ENCODE results near the gene ETV1. TPM values are rescaled to one million over a fixed set of nuclear protein-coding genes. Genes with fewer than 3 reads are reported as not detected.

ETV1 gene
- total RNA-seq, 2 donors from 2014 or later, result not detected

- H3K27ac Mint-ChIP-seq, result no peak overlapping the region
- no peak for DNase-seq (ENCODE audit: low spot score in 2 of 2)
- H3K9me3 Mint-ChIP-seq, result peaks cover 17 to 24% of the 10 kb centered on the region in 2 donors
- H3K36me3 Mint-ChIP-seq, result no peaks in the 10 kb centered on the region
- no peak for ATAC-seq
Observed at GRCh38 chr7:13878154-13878553, 111.3 kb downstream of the ETV1 start.

GRCh38 chr7:13875496-13876074 is 113.9 kb downstream of the ETV1 start:
- H3K27ac Mint-ChIP-seq, result no peak overlapping the region
- no peaks in the 10 kb centered on the region for H3K36me3 Mint-ChIP-seq
- DNase-seq (ENCODE audit: low spot score in 2 of 2) (no peak), ATAC-seq (no peak)
- peaks cover 17 to 24% of the 10 kb centered on the region in 2 donors for H3K9me3 Mint-ChIP-seq

DNA sequence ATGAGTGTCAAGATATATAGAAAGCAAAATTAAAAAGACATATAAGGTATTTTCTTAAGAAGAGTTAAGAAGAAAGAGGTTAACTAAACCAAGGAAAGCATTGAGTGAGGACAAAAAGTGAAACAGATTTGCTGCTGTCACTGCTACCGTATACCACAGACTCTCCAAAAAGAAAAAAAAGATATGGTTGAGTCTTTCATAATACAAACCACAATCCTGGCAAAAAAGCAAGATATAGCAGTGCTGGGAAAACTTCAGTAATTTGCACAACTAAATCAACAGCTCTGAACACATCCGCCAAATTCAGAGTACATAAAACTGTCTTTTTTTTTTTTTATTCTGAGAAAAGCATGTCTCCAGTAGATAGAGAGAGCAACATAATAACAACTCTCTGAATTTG is 114.7 kb downstream of the ETV1 start:
- ATAC-seq (no peak), DNase-seq (ENCODE audit: low spot score in 2 of 2) (no peak)
- Mint-ChIP-seq H3K9me3 (peaks cover 17 to 24% of the 10 kb centered on the region in 2 donors), H3K36me3 (no peaks in the 10 kb centered on the region), H3K27ac (no peak overlapping the region)

DNA sequence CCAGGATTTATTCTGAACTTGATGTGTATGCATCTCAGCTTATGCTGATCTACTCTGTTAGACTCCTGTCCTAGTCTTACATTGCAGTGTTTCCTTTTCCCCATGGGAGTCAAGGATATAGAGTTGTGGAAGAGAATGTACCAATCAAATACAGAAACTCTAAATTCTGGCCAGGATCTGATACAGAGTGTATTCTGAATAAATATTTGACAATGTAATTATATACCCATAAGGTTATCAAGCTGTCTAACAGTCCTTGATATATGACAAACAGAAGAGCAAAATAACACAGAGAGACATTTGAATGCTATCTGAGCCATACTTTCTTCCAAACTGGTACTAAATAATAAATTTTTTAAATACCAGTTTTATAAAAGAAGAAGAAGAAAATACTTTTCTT is 116.8 kb downstream of the ETV1 start:
- ATAC-seq, result no peak
- Mint-ChIP-seq H3K36me3 (no peaks in the 10 kb centered on the region), H3K9me3 (peaks cover 12 to 13% of the 10 kb centered on the region in 2 donors), H3K27ac (no peak overlapping the region)
- no peak for DNase-seq (ENCODE audit: low spot score in 2 of 2)

DNA sequence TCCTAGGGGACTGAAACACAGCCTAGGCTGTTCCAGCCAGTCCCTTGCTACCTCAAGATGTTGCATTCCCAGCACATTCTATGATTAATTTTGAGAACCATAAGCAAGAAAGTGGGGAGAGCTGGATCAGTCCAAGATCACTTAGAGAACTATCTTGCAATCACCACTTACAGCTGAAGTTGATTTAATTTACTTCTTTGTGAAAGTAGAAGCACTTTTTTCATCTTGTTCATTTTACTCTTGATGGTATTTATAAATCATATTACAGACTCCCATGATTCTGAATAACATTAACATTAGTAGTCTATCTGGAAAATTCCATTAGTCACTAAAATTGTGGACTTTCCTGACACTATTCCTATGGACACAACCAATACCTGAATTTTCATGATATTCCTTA is 118.5 kb downstream of the ETV1 start:
- Mint-ChIP-seq H3K36me3 (no peaks in the 10 kb centered on the region), H3K27ac (no peak overlapping the region), H3K9me3 (peaks cover 8 to 19% of the 10 kb centered on the region in 2 donors)
- ATAC-seq (no peak), DNase-seq (ENCODE audit: low spot score in 2 of 2) (no peak)

DNA sequence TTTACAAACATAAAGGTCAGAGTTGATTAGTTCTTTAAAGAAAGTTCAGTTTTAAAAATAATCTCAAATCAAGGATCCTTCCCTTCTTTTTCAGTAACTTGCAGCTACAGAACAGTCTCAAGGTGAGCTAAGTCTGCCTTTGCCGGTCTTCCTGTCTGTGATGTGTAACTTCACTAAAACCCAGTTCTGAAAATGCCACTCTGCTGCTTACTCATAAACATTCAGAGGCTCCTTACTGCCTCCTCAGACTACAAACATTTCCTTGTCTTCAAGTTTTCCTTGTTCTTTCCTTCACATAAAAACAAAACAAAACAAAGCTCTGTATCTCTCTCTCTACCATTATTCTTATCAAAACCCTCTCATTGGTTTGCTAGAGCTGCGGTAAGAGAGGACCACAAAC is 128.7 kb downstream of the ETV1 start:
- H3K27ac Mint-ChIP-seq, result no peak overlapping the region
- no peak for ATAC-seq

GRCh38 chr7:13856012-13856411 is 133.5 kb downstream of the ETV1 start:
- H3K9me3 Mint-ChIP-seq, result no peaks in the 10 kb centered on the region
- H3K36me3 Mint-ChIP-seq, result no peaks in the 10 kb centered on the region
- no peak for DNase-seq (ENCODE audit: low spot score in 2 of 2)
- no peak overlapping the region for H3K27ac Mint-ChIP-seq
- ATAC-seq, result no peak

More for the DNA sequence above, 128.7 kb downstream of the ETV1 start:
- Mint-ChIP-seq H3K36me3 (no peaks in the 10 kb centered on the region), H3K9me3 (no peaks in the 10 kb centered on the region)
- DNase-seq (ENCODE audit: low spot score in 2 of 2), result no peak

- H3K9me3 Mint-ChIP-seq, result no peaks in the 10 kb centered on the region
- H3K36me3 Mint-ChIP-seq, result no peaks in the 10 kb centered on the region
- no peak overlapping the region for H3K27ac Mint-ChIP-seq
- ATAC-seq (no peak), DNase-seq (ENCODE audit: low spot score in 2 of 2) (no peak)
Observed at GRCh38 chr7:13852281-13852968, 137.0 kb downstream of the ETV1 start.

DNA sequence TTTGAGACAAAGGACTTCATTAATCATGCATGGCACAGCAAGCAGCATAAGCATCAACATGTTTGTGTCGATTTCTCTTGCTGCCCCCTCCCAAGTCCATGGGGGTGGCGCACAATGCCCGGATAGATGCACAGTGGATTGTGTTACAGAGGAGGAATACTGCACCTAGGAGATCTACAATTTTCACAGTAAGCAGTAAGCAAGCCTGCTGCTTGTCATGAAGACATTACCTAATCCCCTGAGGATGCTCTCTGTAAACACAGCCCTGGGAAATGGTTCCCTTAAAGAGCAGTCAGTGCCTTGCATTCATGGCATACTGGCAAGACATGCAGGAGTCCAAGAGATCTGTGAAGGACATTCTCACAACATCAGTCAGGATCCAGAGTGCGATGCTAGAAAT is 137.7 kb downstream of the ETV1 start:
- Mint-ChIP-seq H3K9me3 (no peaks in the 10 kb centered on the region), H3K27ac (no peak overlapping the region), H3K36me3 (no peaks in the 10 kb centered on the region)
- DNase-seq (ENCODE audit: low spot score in 2 of 2), result no peak
- no peak for ATAC-seq

DNA sequence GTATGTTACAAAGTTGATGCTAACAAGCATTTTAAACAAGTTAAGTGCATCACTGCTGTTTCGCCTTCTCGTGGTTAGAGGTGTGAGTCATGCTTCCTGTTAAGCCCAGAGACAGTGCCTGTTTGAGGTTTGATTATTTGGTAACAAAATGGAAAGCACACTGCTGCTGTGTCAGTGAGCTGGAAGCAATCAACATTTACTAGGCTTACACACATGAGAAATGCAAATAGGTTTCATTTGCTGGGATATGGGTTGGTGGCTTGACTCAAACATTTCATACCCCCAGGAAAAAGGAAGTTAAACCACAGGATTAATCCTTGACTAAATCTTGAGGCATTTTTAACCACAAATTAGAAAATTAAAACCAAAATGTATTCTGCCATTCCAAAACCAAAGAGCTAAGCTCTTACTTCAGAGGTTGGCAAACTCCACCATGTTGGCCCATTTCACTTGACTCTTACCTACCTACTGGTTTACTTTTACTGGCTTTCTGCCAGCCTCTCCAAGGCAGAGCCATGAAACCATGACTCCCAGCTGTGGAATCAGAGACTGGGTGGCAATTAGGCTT is 139.2 kb downstream of the ETV1 start:
- Mint-ChIP-seq H3K36me3 (no peaks in the 10 kb centered on the region), H3K27ac (no peak overlapping the region), H3K9me3 (no peaks in the 10 kb centered on the region)
- peak; percentile 59 to 94 for ATAC-seq
- DNase-seq (ENCODE audit: low spot score in 2 of 2), result peak in 1 of 2 donors; percentile 2

- Mint-ChIP-seq H3K9me3 (no peaks in the 10 kb centered on the region), H3K36me3 (no peaks in the 10 kb centered on the region), H3K27ac (no peak overlapping the region)
- DNase-seq (ENCODE audit: low spot score in 2 of 2) (no peak), ATAC-seq (no peak)
Observed at GRCh38 chr7:13849163-13849892, 140.1 kb downstream of the ETV1 start.

- no peaks in the 10 kb centered on the region for H3K36me3 Mint-ChIP-seq
- ATAC-seq (no peak), DNase-seq (ENCODE audit: low spot score in 2 of 2) (no peak)
- H3K9me3 Mint-ChIP-seq, result no peaks in the 10 kb centered on the region
- H3K27ac Mint-ChIP-seq, result no peak overlapping the region
Observed at GRCh38 chr7:13848681-13849131, 140.8 kb downstream of the ETV1 start.

GRCh38 chr7:13846386-13846785 is 143.1 kb downstream of the ETV1 start:
- H3K9me3 Mint-ChIP-seq, result peaks cover 1 to 6% of the 10 kb centered on the region in 2 donors
- DNase-seq (ENCODE audit: low spot score in 2 of 2), result no peak
- no peak for ATAC-seq
- no peaks in the 10 kb centered on the region for H3K36me3 Mint-ChIP-seq
- no peak overlapping the region for H3K27ac Mint-ChIP-seq

DNA sequence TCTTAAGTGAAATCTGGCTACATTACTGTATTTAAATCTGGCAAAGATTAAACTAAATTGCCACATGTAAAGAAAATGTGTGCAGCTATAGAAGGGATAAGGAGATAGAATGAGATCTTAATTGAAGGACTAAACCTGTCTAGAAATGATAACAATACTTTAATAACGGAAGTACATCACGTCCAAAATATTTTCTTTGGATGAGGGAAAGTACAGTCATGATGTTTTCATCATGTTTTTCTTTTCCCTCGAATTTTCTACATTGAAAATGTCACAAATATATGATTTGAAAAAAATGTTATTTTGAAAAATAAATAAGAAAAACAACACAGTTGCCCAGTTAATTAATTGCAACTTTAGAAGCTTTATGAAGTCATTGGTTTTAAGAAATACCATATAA is 143.9 kb downstream of the ETV1 start:
- no peak overlapping the region for H3K27ac Mint-ChIP-seq
- H3K9me3 Mint-ChIP-seq, result peaks cover 4 to 6% of the 10 kb centered on the region in 2 donors
- DNase-seq (ENCODE audit: low spot score in 2 of 2) (no peak), ATAC-seq (no peak)
- no peaks in the 10 kb centered on the region for H3K36me3 Mint-ChIP-seq

GRCh38 chr7:13844954-13845353 is 144.5 kb downstream of the ETV1 start:
- ATAC-seq (no peak), DNase-seq (ENCODE audit: low spot score in 2 of 2) (no peak)
- Mint-ChIP-seq H3K9me3 (peaks cover 4 to 6% of the 10 kb centered on the region in 2 donors), H3K27ac (no peak overlapping the region), H3K36me3 (no peaks in the 10 kb centered on the region)

GRCh38 chr7:13841284-13841683 is 148.2 kb downstream of the ETV1 start:
- Mint-ChIP-seq H3K27ac (no peak overlapping the region), H3K9me3 (peaks cover 4 to 6% of the 10 kb centered on the region in 2 donors), H3K36me3 (no peaks in the 10 kb centered on the region)
- DNase-seq (ENCODE audit: low spot score in 2 of 2) (no peak), ATAC-seq (no peak)
